Measurements from ENCODE around the gene SGCA. TPM values are rescaled to one million over a fixed set of nuclear protein-coding genes. Genes with fewer than 3 reads are reported as not detected.

Gene SGCA
- total RNA-seq, 1 experiment from 2014 or later, result 0.24 TPM

DNA sequence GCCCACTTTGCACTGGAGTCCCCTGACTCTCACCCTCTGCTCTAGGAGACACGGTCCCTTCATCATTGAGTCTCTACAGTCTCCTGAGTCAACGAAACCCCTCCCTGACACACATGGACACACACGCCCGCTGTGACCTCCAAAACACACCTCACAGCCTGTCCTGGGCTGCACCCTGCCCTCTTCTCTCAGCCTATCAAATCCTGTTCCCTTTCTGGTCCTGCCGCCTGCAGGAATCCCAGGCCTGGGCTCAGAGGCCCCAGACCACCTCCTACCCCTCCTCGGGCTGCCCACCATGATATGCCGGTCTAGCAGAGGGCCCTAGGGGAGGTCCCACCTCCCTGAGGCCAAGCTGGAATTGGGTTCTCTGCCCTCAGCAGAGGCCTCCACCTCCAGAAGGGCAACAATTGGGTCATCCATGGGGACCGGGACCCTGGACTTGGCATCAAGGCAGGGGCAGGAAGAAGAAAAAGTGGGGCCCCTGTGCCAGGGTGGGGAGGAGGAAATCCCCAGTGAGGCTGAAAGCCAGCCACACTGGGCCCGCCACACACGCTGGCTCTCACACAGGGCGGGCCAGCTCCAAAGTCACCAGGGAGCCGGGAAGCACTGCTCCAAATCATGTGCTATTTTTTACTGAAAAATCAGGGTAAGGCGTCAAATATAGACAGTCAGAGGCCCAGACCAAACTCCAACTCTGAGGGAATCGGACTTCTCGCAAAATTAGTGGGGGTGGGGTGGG is 18.7 kb upstream of the SGCA start:
- H3K18ac ChIP-seq (ENCODE audit: insufficient read length, low read depth, low read length), result no peak overlapping the region
- H2BK12ac ChIP-seq (ENCODE audit: insufficient read length, low read depth, low read length), result no peak overlapping the region
- H3T11ph ChIP-seq (ENCODE audit: low read length), result no peak overlapping the region
- no peak overlapping the region for H2BK120ac ChIP-seq (ENCODE audit: low read depth, low read length, poor library complexity, severe bottlenecking)
- no peaks in the 10 kb centered on the region; the same call in 1 of the 2 replicates for H3K27me3 ChIP-seq (ENCODE audit: insufficient read depth, low read length)
- no peak overlapping the region for H4K5ac ChIP-seq (ENCODE audit: insufficient read length, low read depth, low read length)
- TF ChIP-seq, protein P1, sequence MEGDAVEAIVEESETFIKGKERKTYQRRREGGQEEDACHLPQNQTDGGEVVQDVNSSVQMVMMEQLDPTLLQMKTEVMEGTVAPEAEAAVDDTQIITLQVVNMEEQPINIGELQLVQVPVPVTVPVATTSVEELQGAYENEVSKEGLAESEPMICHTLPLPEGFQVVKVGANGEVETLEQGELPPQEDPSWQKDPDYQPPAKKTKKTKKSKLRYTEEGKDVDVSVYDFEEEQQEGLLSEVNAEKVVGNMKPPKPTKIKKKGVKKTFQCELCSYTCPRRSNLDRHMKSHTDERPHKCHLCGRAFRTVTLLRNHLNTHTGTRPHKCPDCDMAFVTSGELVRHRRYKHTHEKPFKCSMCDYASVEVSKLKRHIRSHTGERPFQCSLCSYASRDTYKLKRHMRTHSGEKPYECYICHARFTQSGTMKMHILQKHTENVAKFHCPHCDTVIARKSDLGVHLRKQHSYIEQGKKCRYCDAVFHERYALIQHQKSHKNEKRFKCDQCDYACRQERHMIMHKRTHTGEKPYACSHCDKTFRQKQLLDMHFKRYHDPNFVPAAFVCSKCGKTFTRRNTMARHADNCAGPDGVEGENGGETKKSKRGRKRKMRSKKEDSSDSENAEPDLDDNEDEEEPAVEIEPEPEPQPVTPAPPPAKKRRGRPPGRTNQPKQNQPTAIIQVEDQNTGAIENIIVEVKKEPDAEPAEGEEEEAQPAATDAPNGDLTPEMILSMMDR (conservative IDR thresholded peaks at IDR 0.05), result no peak
- H4K20me1 ChIP-seq (ENCODE audit: control insufficient read depth, insufficient read depth, insufficient read length), result peaks cover under 1% of the 10 kb centered on the region
- Mint-ChIP-seq H3K4me3 (peak overlapping the region; percentile 71 to 75; a peak in 2 of 5 replicates), H3K36me3 (ENCODE audit: insufficient read depth in 1 of 3, low read depth in 3 of 3) (peaks cover 12 to 33% (median 24%) of the 10 kb centered on the region in 3 experiments; a peak in 6 of 7 replicates), H3K9me3 (no peaks in the 10 kb centered on the region), H3K27me3 (ENCODE audit: low read depth) (peaks cover 13% of the 10 kb centered on the region), H3K4me1 (peaks cover 26 to 50% of the 10 kb centered on the region in 2 experiments), H3K27ac (no peak overlapping the region; a peak in 1 of 7 replicates)
- H2AFZ ChIP-seq (ENCODE audit: low read length), result no peak overlapping the region
- no peaks in the 10 kb centered on the region; the same call in 1 of the 2 replicates for H3K4me1 ChIP-seq (ENCODE audit: insufficient read depth, low read length)
- DNase-seq, result no peak
- H2BK5ac ChIP-seq (ENCODE audit: insufficient read length, low read length), result no peak overlapping the region
- no peak overlapping the region for H2AK5ac ChIP-seq (ENCODE audit: insufficient read length, low read length)
- no peak overlapping the region for H3K27ac ChIP-seq (ENCODE audit: insufficient read length, low read depth, low read length)
- H3K4ac ChIP-seq (ENCODE audit: low read depth, low read length), result no peak overlapping the region
- no peak overlapping the region for H3K4me2 ChIP-seq (ENCODE audit: insufficient read depth, insufficient read length, low read length)
- H3K9me3 ChIP-seq (ENCODE audit: control insufficient read depth, low read depth, low read length), result no peaks in the 10 kb centered on the region
- no peak overlapping the region for H3K56ac ChIP-seq (ENCODE audit: insufficient read length, low read depth, low read length)
- no peak overlapping the region for H2BK20ac ChIP-seq (ENCODE audit: low read depth, low read length, poor library complexity, severe bottlenecking)
- H3K14ac ChIP-seq (ENCODE audit: insufficient read depth, low read length), result no peak overlapping the region; the same call in 1 of the 2 replicates
- H3K79me1 ChIP-seq (ENCODE audit: insufficient read depth, low read depth, low read length, poor library complexity, severe bottlenecking), result no peaks in the 10 kb centered on the region
- H3K23ac ChIP-seq (ENCODE audit: insufficient read length, low read depth, low read length), result no peak overlapping the region
- H3K9ac ChIP-seq (ENCODE audit: extremely low read depth, insufficient read length, low read length), result no peak overlapping the region
- WGBS (ENCODE audit: extremely low coverage, insufficient read length, low lambda C conversion rate), result no CpG with 5 or more reads among the region's 15 CpGs
- H3K23me2 ChIP-seq (ENCODE audit: insufficient read length, low read depth, low read length, poor library complexity, severe bottlenecking), result peaks cover 21% of the 10 kb centered on the region
- no peak overlapping the region for H4K8ac ChIP-seq (replicated peaks; ENCODE audit: insufficient read length, low read depth, low read length)
- no peaks in the 10 kb centered on the region for H3K79me2 ChIP-seq (ENCODE audit: insufficient read depth, low read length)
- no peak overlapping the region for H2BK15ac ChIP-seq (ENCODE audit: low read depth, low read length)
- no peak overlapping the region for H4K91ac ChIP-seq (ENCODE audit: insufficient read length, low read depth, low read length)

Measured in H9 (cell line).